Urinary bladder (tissue), 4 donors: Measurements from ENCODE around the gene FBH1. TPM values are rescaled to one million over a fixed set of nuclear protein-coding genes. Genes with fewer than 3 reads are reported as not detected.

Source experiments
- DNase-seq: peaks from one replicate; pipeline ENCODE4 v3.0.0-alpha.2; 2015; ENCODE audit errors: extremely low spot score
- H3K27ac ChIP-seq: one replicate; pipeline ENCODE4 v1.5.1; 2013; ENCODE audit warnings: low read depth, mild to moderate bottlenecking, moderate library complexity
- H3K36me3 ChIP-seq: one replicate; pipeline ENCODE4 v1.6.1; 2013; ENCODE audit warnings: mild to moderate bottlenecking, moderate library complexity; ENCODE audit not compliant: insufficient read depth
- H3K4me1 ChIP-seq: one replicate; pipeline ENCODE4 v1.6.1; 2013; ENCODE audit warnings: mild to moderate bottlenecking, moderate library complexity; ENCODE audit not compliant: insufficient read depth
- H3K4me3 ChIP-seq: one replicate; pipeline ENCODE4 v1.5.1; 2013; ENCODE audit warnings: low read depth, low read length
- WGBS: extraction: QIAGEN DNeasy Blood & Tissue Kit; methylation state at CpG from one replicate; pipeline ENCODE4 v1.1.7; 2013; 5-methylcytosine and 5-hydroxymethylcytosine counted together
- polyA plus RNA-seq: library from polyadenylated mRNA; stranded (reverse); fragments of 200-250 nt; gene quantifications from one replicate; pipeline ENCODE4 v1.2.3, GENCODE V29; 2013
- total RNA-seq: library from RNA; depleted of rRNA; stranded (reverse); fragments of >200 nt; gene quantifications from one replicate; pipeline ENCODE4 v1.2.3, GENCODE V29; 2014
- donor health status: healthy with polysubstance abuse.
- donor health status: healthy.

The FBH1 gene
- total and polyA plus RNA-seq, 2 donors: 57.4 to 65.7 TPM

DNA sequence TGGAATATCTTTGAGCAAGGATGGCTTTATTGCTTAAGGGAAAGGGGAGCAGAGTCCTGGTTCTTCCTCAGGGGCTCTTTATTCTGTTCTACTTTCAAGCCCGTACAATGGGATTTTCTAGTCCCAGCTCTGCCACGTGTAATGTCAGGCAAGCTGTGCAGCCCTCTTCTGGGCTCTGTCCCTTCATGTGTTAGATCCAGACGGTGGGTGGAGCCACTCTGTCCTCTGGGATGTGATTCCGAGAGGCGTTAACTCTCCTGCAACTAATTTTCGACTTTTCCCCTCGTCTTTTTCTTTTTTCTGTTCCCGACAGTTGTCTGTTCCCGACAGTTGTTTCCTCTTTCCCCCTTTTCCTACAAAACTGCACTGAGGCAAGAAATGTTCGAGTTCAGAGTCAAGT is 34.8 kb downstream of the FBH1 start:
- WGBS: 90% methylated on average over 10 of the region's 10 CpGs

DNA sequence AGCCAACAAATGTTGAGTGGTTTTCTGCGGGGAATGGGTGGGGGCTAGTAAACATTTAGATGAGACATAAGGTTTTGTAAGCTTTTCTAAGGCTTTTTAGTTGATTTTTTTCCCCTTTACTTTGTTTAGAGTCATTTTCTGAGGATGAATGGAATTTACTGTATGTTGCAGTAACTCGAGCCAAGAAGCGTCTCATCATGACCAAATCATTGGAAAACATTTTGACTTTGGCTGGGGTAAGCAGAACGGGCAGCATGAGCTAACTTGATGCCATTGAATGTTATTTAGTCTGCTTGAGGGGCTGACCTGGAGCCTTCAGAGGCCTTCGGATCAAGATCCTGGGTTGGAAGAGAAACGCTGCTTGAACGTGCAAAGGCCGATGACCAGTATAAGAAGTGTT is 37.3 kb downstream of the FBH1 start:
- Histone ChIP-seq H3K27ac (no peak overlapping the region), H3K4me3 (no peak overlapping the region), H3K4me1 (no peaks in the 10 kb centered on the region), H3K36me3 (peaks cover 4% of the 10 kb centered on the region)
- DNase-seq: no peak
- WGBS: 58% methylated on average over 8 of the region's 8 CpGs

More for the DNA sequence above, 34.8 kb downstream of the FBH1 start:
- Histone ChIP-seq H3K27ac (no peak overlapping the region), H3K36me3 (peaks cover 4% of the 10 kb centered on the region), H3K4me1 (no peaks in the 10 kb centered on the region), H3K4me3 (no peak overlapping the region)
- no peak for DNase-seq

DNA sequence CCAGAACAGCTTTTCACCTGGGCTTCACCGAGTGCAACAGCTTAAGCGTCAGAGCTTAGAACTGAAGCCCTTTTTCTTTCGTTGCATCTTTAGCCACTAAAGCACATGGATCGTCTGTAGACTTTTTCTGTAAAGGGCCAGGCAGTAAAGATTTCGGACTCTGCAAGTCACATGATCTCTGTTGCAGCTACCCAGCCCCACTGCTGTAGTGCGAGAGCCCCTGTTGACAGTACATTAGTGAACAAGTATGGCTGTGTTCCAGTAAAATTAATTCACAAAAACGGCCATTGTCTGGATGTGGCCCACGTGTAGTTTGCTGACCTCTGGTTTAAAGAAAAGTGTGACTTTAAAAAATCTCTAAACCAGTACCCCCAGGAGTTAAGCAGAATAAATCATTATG is 39.4 kb downstream of the FBH1 start:
- peaks cover 4% of the 10 kb centered on the region for H3K36me3 ChIP-seq
- H3K4me1 ChIP-seq: no peaks in the 10 kb centered on the region
- WGBS: 86% methylated on average over 8 of the region's 8 CpGs
- DNase-seq: no peak
- H3K4me3 ChIP-seq: no peak overlapping the region
- no peak overlapping the region for H3K27ac ChIP-seq

DNA sequence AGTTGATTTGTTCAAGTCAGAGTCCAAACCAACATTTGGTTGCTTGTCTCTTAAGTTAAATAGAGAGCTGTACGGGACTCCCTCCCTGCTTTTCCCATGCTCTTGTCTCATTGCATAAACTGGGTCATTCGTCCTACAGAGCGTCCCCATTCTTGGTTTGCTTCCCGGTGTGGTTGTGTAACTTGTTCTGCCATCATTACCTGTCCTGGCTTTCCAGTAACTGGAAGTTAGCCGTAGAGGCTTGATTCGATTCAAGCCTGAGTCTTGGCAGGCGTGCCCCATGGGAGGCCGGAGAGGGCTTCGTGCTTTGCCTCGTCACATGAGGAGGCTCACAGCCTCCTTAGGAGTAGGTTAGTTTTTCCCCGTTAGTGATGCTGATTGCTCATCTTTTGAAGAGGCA is 40.2 kb downstream of the FBH1 start:
- no peak for DNase-seq
- WGBS: 97% methylated on average over 11 of the region's 11 CpGs
- H3K36me3 ChIP-seq: no peaks in the 10 kb centered on the region
- no peak overlapping the region for H3K4me3 ChIP-seq
- no peaks in the 10 kb centered on the region for H3K4me1 ChIP-seq
- no peak overlapping the region for H3K27ac ChIP-seq

DNA sequence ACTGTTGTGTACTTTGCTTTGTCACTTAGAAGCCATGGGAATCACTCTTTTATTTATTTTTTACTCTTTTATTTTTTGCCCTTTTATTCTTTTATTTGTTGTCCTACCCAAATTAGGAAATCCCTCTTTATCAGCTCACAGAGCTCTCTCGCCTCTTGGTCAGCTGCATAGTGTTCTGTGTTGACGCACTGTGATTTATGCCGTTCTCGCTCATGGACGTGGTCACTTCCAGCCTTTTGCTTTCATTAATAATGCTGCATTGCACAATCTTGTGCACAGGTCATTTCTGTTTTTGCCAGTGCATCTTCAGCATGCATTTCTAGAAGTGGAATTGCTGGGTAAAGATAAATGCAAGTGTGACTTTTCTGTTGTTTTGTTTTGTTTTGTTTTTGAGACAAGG is 42.3 kb downstream of the FBH1 start:
- WGBS: 85% methylated on average over 5 of the region's 5 CpGs
- H3K36me3 ChIP-seq: peaks cover 5% of the 10 kb centered on the region

DNA sequence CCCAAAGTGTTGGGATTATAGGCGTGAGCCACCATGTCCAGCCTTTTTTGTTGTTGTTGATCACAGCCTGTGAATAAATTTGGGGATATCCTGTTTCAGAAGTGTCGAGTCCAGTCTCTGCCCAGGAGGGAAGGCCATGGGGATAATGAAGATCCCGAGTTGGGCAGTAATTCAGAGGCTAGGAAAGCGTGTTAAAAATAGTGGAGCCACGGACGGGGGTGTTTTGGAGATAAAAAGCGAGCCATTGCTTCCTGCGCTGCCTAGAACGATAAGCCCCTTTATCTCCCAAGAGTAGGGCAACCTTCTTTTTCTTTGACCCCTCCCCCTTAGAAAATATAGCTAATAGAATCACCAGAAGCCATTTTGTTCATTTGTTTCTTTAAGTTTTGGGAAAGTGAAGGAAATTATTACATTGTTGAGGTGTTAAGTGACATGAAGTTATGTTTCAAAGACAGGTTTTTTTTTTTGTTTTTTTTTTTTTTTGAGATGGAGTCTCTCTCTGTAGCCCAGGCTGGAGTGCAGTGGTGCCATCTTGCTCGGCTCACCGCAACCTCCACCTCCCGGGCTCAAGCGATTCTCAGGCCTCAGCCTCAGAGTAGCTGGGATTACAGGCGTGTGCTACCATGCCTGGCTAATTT is 44.0 kb downstream of the FBH1 start:
- no peak overlapping the region for H3K4me3 ChIP-seq
- 95% methylated on average over 14 of the region's 14 CpGs for WGBS
- no peak overlapping the region for H3K27ac ChIP-seq
- peaks cover 7% of the 10 kb centered on the region for H3K36me3 ChIP-seq
- no peaks in the 10 kb centered on the region for H3K4me1 ChIP-seq
- no peak for DNase-seq

More for the DNA sequence above, 42.3 kb downstream of the FBH1 start:
- no peaks in the 10 kb centered on the region for H3K4me1 ChIP-seq
- DNase-seq: no peak
- H3K4me3 ChIP-seq: no peak overlapping the region
- no peak overlapping the region for H3K27ac ChIP-seq

DNA sequence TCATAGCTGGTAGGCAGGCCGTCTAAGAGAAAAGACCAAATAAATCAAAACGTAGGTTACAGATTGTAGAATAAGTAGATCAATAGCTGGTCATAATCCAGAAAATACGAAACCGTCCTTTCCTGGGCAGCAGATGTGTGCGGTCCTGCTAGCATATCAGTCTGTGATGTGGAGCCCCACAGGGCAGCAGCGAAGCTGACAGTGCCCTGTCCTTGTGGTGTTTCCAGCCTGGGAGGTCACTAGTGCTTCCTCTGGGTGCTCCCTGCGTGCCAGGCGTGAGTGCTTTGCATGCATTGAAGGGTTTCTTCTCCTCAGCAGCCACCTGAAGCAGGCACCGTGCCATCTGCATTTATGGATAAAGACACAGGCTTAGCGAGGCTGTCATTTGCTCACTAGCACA is 45.6 kb downstream of the FBH1 start:
- H3K4me1 ChIP-seq: no peaks in the 10 kb centered on the region
- no peak for DNase-seq
- H3K36me3 ChIP-seq: peaks cover 7% of the 10 kb centered on the region
- no peak overlapping the region for H3K4me3 ChIP-seq
- WGBS: 93% methylated on average over 10 of the region's 10 CpGs
- H3K27ac ChIP-seq: no peak overlapping the region

DNA sequence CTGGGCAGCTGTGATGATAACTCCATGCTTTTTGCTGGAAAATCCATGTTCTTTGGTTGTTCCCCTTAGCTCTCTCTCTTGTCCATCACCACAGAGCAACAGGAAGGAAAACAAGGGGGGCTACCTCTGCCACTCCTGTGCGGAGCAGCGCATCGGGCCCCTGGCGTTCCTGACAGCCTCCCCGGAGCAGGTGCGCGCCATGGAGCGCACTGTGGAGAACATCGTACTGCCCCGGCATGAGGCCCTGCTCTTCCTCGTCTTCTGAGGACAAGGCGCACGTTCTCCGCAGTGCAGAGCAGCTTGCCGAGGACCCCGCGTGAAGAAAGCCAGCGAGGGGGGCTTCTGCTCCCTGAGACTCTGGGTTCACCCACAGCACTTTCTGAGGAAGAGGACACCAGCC is 47.0 kb downstream of the FBH1 start:
- DNase-seq: no peak
- H3K27ac ChIP-seq: no peak overlapping the region
- no peak overlapping the region for H3K4me3 ChIP-seq
- H3K36me3 ChIP-seq: peaks cover 7% of the 10 kb centered on the region
- 95% methylated on average over 18 of the region's 18 CpGs for WGBS
- no peaks in the 10 kb centered on the region for H3K4me1 ChIP-seq

DNA sequence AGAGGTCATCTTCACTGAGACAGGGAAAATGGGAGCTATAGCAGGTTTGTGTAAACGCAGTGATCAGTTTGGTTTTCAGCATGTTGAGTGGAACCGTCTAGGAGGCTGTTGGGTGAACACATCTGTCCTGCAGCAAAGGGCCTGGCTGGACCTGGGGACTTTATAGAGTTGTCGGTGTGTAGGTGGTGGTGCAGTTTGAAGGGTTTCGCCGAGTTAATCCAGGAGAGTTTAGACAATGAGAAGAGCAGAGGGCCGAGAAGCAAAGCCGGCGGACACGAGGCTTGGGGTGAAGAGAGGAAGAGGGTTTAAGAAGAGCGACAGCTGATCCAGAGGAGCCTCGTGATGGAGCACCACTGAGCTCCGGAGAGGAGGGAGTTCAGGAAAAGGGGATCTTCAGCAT is 48.2 kb downstream of the FBH1 start:
- 89% methylated on average over 12 of the region's 12 CpGs for WGBS
- H3K4me3 ChIP-seq: no peak overlapping the region
- DNase-seq: no peak
- H3K36me3 ChIP-seq: peaks cover 7% of the 10 kb centered on the region
- no peaks in the 10 kb centered on the region for H3K4me1 ChIP-seq
- H3K27ac ChIP-seq: no peak overlapping the region

DNA sequence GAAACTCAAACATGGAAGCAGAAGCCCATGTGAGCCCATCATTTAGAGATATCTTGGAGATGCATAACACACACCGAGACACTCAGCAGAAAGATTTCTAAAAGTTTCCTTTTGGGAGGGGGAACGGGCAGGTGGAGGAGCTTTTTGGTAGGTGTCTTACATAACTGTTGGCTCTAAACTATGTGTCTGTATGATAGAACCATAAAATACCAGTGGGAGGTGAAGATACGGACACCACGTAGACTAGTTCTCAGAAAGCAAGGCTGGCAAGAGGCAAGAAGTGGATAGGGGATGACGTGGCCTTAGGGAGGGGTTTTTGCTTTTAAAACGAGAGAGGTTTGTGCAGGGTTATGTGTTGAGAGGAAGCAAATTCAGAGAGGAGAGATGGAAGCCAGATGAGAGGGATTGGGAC is 50.8 kb downstream of the FBH1 start:
- Histone ChIP-seq H3K36me3 (peaks cover 7% of the 10 kb centered on the region), H3K4me3 (no peak overlapping the region), H3K27ac (no peak overlapping the region), H3K4me1 (peaks cover 4% of the 10 kb centered on the region)
- 76% methylated on average over 6 of the region's 6 CpGs for WGBS
- no peak for DNase-seq

DNA sequence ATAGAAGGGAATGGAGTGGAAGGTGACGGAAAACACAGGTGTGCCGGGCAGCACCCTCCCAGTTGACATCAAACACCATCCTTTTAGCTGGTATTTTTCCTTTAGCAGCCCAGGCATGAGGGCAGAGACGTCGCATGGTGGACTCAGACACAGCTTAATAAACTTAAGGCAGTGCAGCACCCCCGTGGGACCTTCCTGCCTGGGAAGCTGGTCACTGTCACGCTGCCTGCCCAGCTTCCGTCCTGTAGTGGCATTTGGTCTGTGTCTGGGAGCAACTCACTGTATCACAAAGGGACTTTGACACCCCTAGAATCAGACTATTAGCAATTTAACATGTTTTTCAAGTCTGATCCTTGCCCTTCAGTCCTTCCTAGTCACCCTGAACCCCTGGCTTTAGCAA is 51.5 kb downstream of the FBH1 start:
- H3K4me3 ChIP-seq: no peak overlapping the region
- H3K27ac ChIP-seq: no peak overlapping the region
- peaks cover 5% of the 10 kb centered on the region for H3K36me3 ChIP-seq
- WGBS: 81% methylated on average over 7 of the region's 7 CpGs
- H3K4me1 ChIP-seq: peaks cover 4% of the 10 kb centered on the region
- DNase-seq: no peak

DNA sequence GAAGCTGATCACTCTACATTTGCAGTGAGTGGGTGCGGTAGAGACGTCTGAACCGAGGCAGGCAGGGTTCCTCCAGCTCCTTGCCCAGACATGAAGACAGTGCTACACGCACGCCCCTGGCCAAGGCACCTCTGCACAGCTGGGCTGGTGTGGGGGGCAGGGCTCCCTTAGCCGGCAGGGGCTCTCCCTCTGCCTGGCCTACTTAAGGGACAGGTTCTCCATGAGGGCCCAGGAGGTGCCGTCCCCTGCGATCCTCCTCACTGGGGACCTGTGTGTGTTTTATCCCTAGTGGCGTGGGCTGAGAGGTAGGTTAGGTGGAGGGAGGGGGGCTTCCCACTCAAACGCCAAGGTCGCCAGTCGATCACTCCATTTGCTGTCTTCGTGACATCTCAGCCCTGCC is 52.0 kb downstream of the FBH1 start:
- no peak for DNase-seq
- H3K4me3 ChIP-seq: no peak overlapping the region
- H3K27ac ChIP-seq: no peak overlapping the region
- WGBS: 88% methylated on average over 13 of the region's 13 CpGs
- H3K4me1 ChIP-seq: peaks cover 4% of the 10 kb centered on the region
- H3K36me3 ChIP-seq: peaks cover 4% of the 10 kb centered on the region

DNA sequence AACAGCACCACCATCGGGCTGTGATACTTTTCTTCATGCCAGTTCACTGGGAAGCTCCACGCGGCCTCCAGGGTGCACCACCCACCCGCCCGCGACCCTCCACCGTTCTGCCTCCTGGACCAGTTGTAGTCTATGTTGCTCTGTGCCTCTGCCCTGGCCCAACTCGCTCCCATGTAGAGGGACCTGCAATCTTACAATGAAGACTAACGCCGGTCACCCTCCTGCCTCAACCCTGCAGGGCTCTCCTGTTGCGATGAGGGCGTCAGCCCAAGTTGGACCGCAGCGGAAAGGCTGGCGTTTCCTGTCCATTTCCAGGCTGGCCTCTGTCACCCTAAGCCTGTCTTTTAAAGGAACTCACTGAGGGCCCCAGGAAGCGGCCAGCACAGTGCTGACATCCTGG is 52.4 kb downstream of the FBH1 start:
- no peak overlapping the region for H3K27ac ChIP-seq
- peaks cover 4% of the 10 kb centered on the region for H3K4me1 ChIP-seq
- 76% methylated on average over 16 of the region's 16 CpGs for WGBS
- H3K36me3 ChIP-seq: peaks cover 2% of the 10 kb centered on the region
- no peak for DNase-seq
- no peak overlapping the region for H3K4me3 ChIP-seq

DNA sequence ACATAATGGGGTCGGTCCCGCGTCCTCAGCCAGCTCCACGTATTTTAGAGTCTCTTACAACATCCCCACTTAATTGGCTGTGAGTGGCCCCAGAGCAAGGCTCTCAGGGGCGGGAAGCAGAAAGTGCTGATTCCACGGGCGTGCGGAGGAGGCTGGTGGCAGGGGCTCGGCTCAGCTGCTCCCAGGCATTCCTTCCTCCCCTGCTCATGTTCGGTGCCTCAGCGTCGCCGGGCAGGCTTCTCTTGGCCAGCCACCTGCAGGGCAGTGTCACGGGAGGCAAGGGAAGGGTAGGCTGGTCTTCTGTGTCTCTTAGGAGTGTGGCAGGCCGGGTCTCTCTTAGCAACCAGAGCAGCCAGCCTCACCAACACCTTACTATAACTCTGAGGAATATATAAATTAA is 53.5 kb downstream of the FBH1 start:
- WGBS: 56% methylated on average over 15 of the region's 15 CpGs
- Histone ChIP-seq H3K4me1 (peaks cover 4% of the 10 kb centered on the region), H3K4me3 (no peak overlapping the region), H3K36me3 (no peaks in the 10 kb centered on the region), H3K27ac (peak overlapping the region; percentile 74)
- no peak for DNase-seq
